Nephron (organoid): ENCODE data around the gene ZNF695.

ENCODE experiments used
- H3K27ac Mint-ChIP-seq, 3 experiments: 2 replicates each; pipeline ENCODE4 v1.8.0; 2020; ENCODE audit warnings: mixed read lengths in 3 of 3, mild to moderate bottlenecking in 2 of 3, moderate library complexity in 1 of 3
- H3K27me3 Mint-ChIP-seq: 2 replicates; pipeline ENCODE4 v1.8.0; 2021; ENCODE audit warnings: low read depth, mild to moderate bottlenecking, moderate library complexity, mixed read lengths
- H3K36me3 Mint-ChIP-seq: 2 replicates; pipeline ENCODE4 v1.8.0; 2020; ENCODE audit warnings: low read depth, mixed read lengths
- H3K4me1 Mint-ChIP-seq: 2 replicates; pipeline ENCODE4 v1.8.0; 2020; ENCODE audit warnings: mixed read lengths
- H3K4me3 Mint-ChIP-seq, 3 experiments: 2 replicates each; pipeline ENCODE4 v1.8.0; 2020; ENCODE audit warnings: mild to moderate bottlenecking in 3 of 3, mixed read lengths in 3 of 3, moderate library complexity in 2 of 3
- H3K9me3 Mint-ChIP-seq: 2 replicates; pipeline ENCODE4 v1.8.0; 2020; ENCODE audit warnings: mixed read lengths
- CTCF ChIP-seq, 3 experiments: fragments of 200-600 bp; sonication (generic); IDR thresholded peaks; one replicate each; pipeline ENCODE4 v1.5.0; 2021; ENCODE audit warnings: antibody characterized with exemption in 3 of 3; ENCODE audit not compliant: unreplicated experiment in 3 of 3

ZNF695 gene

DNA sequence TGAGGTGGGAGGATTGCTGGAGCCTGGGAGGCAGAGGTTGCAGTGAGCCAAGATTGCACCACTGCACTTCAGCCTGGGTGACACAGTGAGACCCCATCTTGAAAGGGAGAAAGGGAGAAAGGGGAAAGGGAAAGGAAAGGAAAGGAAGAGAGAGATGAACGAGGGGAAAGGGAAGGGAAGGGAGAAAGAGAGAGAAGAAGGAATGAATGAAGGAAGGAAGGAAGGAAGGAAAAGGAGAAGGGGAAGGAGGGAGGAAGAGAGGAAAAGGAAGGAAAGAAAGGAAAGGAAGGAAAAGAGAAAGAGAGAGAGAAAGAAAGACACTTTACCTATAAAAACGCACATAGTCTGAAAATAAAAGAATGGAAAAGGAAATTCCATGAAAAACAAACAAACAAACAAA, 18.0 kb downstream of the ZNF695 start:
- Mint-ChIP-seq H3K27ac (no peak overlapping the region), H3K27me3 (no peaks in the 10 kb centered on the region), H3K4me1 (no peaks in the 10 kb centered on the region), H3K36me3 (peaks cover 100% of the 10 kb centered on the region), H3K4me3 (no peak overlapping the region), H3K9me3 (peaks cover 90% of the 10 kb centered on the region)
- no peak for TF ChIP-seq CTCF (IDR thresholded peaks at IDR 0.05; ENCODE audit: unreplicated experiment in 3 of 3)

- no peak overlapping the region for H3K4me3 Mint-ChIP-seq
- no peak for TF ChIP-seq CTCF (IDR thresholded peaks at IDR 0.05; ENCODE audit: unreplicated experiment in 3 of 3)
- H3K9me3 Mint-ChIP-seq: peaks cover 91% of the 10 kb centered on the region
- peaks cover 100% of the 10 kb centered on the region for H3K36me3 Mint-ChIP-seq
- no peaks in the 10 kb centered on the region for H3K27me3 Mint-ChIP-seq
- H3K27ac Mint-ChIP-seq: no peak overlapping the region
- no peaks in the 10 kb centered on the region for H3K4me1 Mint-ChIP-seq
These were observed 19.5 kb downstream of the ZNF695 start for GRCh38 chr1:246988316-246988715.

- Mint-ChIP-seq H3K4me1 (no peaks in the 10 kb centered on the region), H3K9me3 (peaks cover 93% of the 10 kb centered on the region)
These were observed 20.7 kb downstream of the ZNF695 start for GRCh38 chr1:246987083-246987690.

DNA sequence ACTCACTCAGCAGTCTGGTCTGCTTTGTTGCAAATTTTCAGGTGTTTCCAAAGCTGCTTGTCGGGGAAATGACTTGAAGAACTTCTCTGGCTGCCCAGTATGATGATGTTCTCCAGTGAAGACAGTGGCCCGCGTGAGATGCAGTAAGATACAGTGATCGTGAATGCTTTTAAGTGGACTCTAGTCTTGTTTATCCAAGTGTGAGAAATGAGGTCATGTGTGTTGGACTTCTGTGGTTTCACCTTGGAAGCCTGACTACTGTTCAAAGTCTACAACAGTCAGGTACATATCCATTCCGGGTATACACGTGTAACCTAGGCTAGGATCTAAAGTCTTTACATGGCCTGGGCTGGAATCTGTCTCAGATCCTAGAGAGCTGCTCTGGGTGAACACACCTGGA, 29.1 kb downstream of the ZNF695 start:
- Mint-ChIP-seq H3K27me3 (no peaks in the 10 kb centered on the region), H3K27ac (no peak overlapping the region), H3K9me3 (peaks cover 74% of the 10 kb centered on the region), H3K36me3 (peaks cover 94% of the 10 kb centered on the region), H3K4me3 (no peak overlapping the region), H3K4me1 (no peaks in the 10 kb centered on the region)
- TF ChIP-seq CTCF (IDR thresholded peaks at IDR 0.05; ENCODE audit: unreplicated experiment in 3 of 3): no peak

More at GRCh38 chr1:246987083-246987690, 20.7 kb downstream of the ZNF695 start:
- Mint-ChIP-seq H3K36me3 (peaks cover 100% of the 10 kb centered on the region), H3K27ac (no peak overlapping the region), H3K27me3 (no peaks in the 10 kb centered on the region), H3K4me3 (no peak overlapping the region)
- TF ChIP-seq CTCF (IDR thresholded peaks at IDR 0.05; ENCODE audit: unreplicated experiment in 3 of 3): no peak

- no peak for TF ChIP-seq CTCF (IDR thresholded peaks at IDR 0.05; ENCODE audit: unreplicated experiment in 3 of 3)
- Mint-ChIP-seq H3K4me3 (no peak overlapping the region), H3K4me1 (no peaks in the 10 kb centered on the region), H3K9me3 (peaks cover 72% of the 10 kb centered on the region), H3K27me3 (no peaks in the 10 kb centered on the region), H3K27ac (no peak overlapping the region), H3K36me3 (peaks cover 94% of the 10 kb centered on the region)
These were observed 29.6 kb downstream of the ZNF695 start for GRCh38 chr1:246978281-246978680.

DNA sequence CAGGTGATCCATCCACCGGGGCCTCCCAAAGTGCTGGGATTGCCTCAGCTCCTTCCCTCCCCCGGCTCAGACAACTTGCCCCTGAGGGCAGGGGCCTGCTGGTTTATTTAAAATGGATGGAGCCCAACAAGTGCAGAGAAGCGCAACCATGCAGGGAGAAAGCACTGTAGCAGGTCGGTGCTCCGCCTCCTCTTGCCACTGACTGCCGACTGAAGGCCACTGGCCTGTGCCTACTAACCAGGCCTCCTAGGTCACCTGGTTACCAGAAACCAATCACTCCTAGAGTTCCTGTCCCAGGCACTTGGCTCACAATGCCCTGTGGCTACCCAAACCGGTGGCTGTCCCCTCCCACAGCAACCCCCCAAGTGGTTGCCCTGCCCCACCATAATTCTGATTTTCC, 35.9 kb downstream of the ZNF695 start:
- H3K9me3 Mint-ChIP-seq: peaks cover 64% of the 10 kb centered on the region
- no peaks in the 10 kb centered on the region for H3K27me3 Mint-ChIP-seq
- peaks cover 90% of the 10 kb centered on the region for H3K36me3 Mint-ChIP-seq
- no peak for TF ChIP-seq CTCF (IDR thresholded peaks at IDR 0.05; ENCODE audit: unreplicated experiment in 3 of 3)
- no peak overlapping the region for H3K27ac Mint-ChIP-seq
- no peak overlapping the region for H3K4me3 Mint-ChIP-seq
- H3K4me1 Mint-ChIP-seq: no peaks in the 10 kb centered on the region
